HG03457 (cell line): ENCODE results near the gene TFPI2.

Source experiments
- ATAC-seq: cut with Tn5 transposase; IDR thresholded peaks from one replicate; pipeline ENCODE4 v1.9.1; 2021; ENCODE audit warnings: moderate number of reproducible peaks; ENCODE audit not compliant: unreplicated experiment

Gene TFPI2

DNA sequence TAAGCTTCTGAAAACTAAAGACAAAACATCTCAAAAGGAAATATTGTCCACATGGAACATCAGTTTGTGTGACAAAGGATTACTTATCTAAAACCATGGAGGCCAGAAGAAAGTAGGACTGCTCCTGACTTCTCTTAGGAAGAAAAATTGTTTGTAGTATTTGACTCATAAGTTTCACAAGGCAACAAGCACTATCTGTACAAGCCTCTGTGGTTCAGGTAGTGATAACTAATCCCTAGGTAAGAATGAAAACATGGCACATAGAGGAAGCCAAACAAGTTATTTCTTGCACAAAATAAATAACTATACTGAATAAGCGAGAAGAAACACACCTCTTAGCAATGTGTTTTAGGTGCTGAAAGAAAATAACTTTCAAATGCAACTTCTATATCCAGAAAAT, 30.3 kb downstream of the TFPI2 start:
- ATAC-seq: no peak

DNA sequence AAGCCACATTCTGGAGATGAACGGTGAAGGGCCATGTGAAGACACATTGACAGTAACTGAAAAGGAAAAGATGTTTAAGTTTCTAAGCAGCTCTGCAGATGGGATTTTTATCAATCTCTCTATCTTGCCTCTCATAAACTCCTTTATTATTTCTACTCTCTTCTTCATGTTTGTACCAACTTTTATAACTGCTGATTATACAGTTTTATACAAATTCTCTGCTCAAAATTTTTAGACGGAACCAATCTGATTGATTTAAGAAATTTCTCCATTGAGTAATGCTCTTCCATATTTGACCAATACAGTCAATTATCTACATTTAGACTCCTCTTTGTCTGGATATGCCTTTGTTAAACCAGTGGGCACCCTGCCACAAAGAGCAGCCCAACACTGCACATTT, 31.7 kb downstream of the TFPI2 start:
- ATAC-seq: no peak

DNA sequence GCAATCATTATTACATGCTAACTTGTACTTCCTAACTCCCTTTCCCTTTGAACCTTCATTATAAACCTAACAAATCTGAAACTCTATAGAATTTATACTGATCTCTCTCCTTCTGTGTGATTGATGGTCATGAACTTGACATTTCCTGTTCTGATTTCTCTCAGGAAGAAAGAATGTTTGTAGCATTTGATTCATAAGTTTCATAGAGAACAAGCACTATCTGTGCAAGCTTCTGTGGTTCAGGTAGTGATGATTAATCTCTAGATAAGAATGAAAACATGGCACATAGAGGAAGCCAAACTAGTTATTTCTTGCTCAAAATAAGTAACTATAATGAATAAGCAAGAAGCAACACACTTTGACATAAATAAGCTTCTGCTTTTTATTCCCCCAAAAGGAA, 34.2 kb downstream of the TFPI2 start:
- ATAC-seq: no peak

DNA sequence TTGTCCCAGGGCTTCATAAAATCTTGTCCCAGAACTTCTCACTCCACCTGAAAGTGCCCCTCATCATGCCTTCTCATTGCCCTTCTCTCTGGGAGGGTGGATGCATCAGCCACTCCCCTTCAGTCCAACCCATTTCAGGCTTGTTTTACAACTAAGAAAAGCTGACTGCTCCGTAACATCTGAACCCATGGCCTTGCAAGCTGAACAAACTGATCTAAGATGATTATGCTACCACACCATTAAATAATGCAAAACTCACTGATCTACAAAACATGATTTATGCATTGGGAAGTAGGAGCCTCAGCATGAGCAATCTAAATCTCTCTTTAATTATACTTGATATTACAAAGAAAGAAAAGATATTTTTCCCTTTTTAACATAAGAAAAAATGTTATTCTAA, 34.8 kb downstream of the TFPI2 start:
- no peak for ATAC-seq

DNA sequence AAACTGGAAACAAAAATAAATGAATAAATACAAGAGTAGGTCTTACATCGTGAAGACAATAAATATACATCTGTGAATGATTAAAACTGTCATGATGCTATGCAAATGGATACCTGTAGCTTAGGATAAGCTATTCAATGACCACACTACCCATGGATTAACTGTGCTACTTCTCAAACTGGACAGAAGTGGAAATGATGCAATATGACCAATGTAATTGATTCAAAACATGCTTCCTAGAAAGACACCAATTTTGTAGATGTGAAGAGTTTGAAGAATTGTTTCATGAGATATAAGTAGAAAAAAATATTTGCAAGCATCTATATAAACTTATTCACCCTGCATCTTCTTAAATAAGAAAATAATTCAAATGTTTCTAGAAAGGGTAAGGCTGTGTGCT, 36.1 kb downstream of the TFPI2 start:
- ATAC-seq: no peak

DNA sequence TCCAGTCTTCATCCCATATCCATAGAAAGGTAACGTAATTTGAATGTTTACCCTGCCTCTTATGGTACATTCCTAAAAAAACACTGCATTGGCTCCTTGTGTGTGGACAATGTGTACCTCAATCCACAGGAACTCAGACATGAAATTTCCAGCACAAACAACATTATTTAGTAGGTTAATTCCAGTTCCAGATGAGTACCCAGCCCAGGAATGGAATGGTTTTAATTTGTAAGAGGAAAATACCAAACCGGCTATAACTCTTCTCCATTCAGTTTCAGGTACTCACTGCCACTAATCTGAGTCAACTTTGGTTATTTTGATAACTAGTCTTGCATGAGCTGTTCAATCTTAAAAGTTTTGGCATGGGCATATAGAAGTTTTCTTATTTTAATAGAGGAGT, 39.0 kb downstream of the TFPI2 start:
- no peak for ATAC-seq

DNA sequence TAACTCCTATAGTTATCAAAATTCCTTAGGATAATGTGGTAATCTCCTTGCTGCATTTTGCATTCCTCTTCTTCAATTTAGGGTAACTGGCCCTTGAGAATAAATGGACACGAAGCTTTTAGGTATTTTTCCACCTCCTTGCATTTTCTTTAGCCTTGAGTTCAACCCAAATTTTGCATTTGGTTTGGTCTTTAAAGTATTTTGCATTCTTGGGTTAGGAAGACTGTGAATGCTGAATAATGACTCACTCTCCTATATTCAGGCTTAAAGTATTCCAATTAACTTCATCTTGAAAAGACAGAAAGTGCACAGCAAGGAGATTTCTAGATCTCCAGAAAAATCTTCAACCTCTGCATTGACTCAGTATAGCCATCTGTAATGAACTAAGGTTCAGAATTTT, 47.3 kb downstream of the TFPI2 start:
- ATAC-seq: no peak

DNA sequence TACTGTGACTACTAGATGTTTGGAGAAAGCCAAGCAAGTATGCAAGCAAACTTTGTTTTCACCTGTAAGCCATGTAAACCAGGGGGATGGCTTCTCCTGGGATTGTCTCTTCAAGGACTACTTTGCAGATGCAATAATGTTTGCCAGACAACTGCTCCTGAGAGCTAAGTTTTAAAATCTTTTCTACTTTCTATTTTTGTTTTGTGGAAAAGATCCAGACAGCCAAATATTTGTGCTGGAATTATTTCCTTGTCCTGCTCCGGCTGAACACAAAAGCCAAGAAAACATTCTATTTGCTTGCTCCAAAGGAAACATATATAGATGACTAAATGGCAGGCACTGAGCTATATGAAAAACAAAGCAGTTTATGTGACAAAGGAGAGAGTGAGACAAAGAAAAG, 51.6 kb downstream of the TFPI2 start:
- ATAC-seq: no peak

DNA sequence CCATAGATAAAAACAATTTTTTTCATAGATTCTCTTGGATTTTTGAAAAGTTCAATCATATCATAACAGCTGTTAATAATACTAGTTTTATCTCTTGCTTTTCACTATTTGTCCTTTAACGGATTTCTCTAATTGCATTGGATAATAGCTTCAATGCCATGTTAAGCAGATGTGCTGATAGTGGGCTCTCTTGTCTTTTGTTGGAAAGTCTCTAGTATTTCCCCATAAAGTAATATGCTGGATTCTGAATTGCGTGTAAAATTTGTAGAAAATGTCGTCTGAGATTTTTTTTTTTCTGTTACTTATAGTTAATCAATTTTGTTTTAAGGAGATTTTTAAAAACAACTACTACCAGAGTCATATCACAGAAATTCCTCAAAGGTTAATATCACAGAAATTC, 53.3 kb downstream of the TFPI2 start:
- ATAC-seq: no peak

DNA sequence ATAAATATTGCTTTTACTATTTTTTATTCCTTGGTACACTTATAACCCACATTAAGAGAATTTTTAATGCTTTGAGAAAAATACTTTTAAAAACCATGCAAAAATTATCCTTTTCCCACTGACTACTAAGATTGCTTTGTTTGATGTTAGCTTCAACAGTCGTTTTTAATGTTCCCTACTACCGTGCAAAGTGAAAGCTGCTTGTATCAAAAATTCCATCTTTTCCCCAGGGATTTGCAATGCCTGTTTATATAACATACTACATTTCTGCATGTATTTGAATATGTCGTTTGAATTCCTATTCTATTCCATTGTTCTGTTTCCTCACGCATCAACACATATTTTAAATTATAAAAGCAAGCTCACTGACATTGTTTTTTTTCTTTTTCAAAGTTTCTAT, 54.4 kb downstream of the TFPI2 start:
- no peak for ATAC-seq

DNA sequence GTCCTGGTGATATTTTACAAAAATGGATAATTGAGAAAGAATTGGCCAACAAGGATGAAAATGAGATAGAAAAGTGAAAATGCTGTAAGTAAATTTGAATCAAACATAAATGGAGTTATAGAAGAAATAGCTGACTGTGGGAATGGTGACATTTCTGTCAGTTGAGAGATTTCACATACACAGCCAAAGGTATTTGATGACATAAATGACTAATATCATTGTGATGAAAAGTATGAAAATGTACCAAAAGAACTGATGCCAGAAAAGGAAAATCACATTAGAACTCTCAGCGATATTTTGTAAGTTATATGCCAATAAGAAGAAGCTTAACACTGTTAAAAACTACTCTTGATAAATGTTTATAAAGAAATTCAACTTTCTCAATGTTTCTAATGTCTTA, 54.9 kb downstream of the TFPI2 start:
- ATAC-seq: no peak
